ENCODE data around the gene SUSD5. TPM values are rescaled to one million over a fixed set of nuclear protein-coding genes. Genes with fewer than 3 reads are reported as not detected.
"Not testable (repeated sequence)": the region's sequence is repeated elsewhere in the genome, so short reads cannot be mapped to it uniquely, and the experiment has no call there.

Gene SUSD5
- polyA plus RNA-seq, 1 of the 3 experiments (the other 2 are of a cell fraction) = 1.2 TPM

GRCh38 chr3:33166095-33166494 lies 52.5 kb downstream of the SUSD5 start:
- CTCF ChIA-PET = interaction anchor here (2.4 kb wide), 1 partner anchor 207 kb away, joined by 9 read pairs; no protein-coding TSS in a partner anchor
- 89% methylated on average over 2 of the region's 2 CpGs for WGBS (ENCODE audit: low lambda C conversion rate)

DNA sequence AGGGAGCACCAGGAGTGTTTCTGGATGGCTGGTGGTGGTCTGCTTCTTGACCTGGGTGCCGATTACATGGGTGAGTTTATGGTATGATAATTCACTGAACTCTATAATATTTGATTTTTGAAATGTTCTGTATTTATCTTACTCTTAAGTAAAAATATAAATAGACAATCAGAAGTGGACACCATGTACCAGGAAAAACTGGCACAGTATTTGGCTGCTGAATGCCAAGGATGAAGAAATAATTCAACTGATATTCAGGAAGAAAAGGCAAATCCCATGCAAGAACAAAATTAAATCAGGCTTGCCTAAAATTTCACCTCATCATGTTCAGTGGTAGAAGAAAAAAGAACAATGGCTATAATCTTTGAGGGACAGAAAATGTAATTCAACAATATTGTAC lies 53.2 kb downstream of the SUSD5 start:
- no peaks in the 10 kb centered on the region for H3K9me3 ChIP-seq
- no peak overlapping the region for H3K27ac ChIP-seq (ENCODE audit: low read depth in 2 of 2, low read length in 1 of 2)
- H3K4me1 ChIP-seq (ENCODE audit: control insufficient read depth in 1 of 2, insufficient read depth in 2 of 2, low read depth in 1 of 2, low read length in 1 of 2) = no peaks in the 10 kb centered on the region
- CTCF ChIA-PET = no interaction called here
- H3K36me3 ChIP-seq (replicated peaks in 1 of 2; ENCODE audit: control insufficient read depth in 1 of 2, insufficient read depth in 2 of 2, low read length in 1 of 2) = no peaks in the 10 kb centered on the region
- H3K4me3 ChIP-seq (ENCODE audit: low read depth in 2 of 2, low read length in 1 of 2) = no peak overlapping the region
- no peaks in the 10 kb centered on the region for H3K9me2 ChIP-seq
- H3K9ac ChIP-seq = no peak overlapping the region
- no peak for TF ChIP-seq NRF1 (IDR thresholded peaks at IDR 0.05; ENCODE audit: low read depth, low read length)
- TF ChIP-seq USF2 (IDR thresholded peaks at IDR 0.05; ENCODE audit: borderline replicate concordance, low read depth, low read length) = no peak
- TF ChIP-seq, protein P1, sequence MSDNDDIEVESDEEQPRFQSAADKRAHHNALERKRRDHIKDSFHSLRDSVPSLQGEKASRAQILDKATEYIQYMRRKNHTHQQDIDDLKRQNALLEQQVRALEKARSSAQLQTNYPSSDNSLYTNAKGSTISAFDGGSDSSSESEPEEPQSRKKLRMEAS (IDR thresholded peaks at IDR 0.05; ENCODE audit: low read depth) = no peak
- TF ChIP-seq EZH2phosphoT487 (IDR thresholded peaks at IDR 0.05; ENCODE audit: borderline replicate concordance, low read depth) = no peak
- TF ChIP-seq TAF1 (IDR thresholded peaks at IDR 0.05; ENCODE audit: borderline replicate concordance, low read depth, low read length) = no peak
- no peak for TF ChIP-seq SIN3A (IDR thresholded peaks at IDR 0.05; ENCODE audit: borderline replicate concordance, low read depth, low read length)
- H2AFZ ChIP-seq (ENCODE audit: low read depth) = no peak overlapping the region
- 30% methylated on average over 1 of the region's 1 CpG for WGBS (ENCODE audit: low lambda C conversion rate)
- no peak overlapping the region for H3K4me2 ChIP-seq
- H3K79me2 ChIP-seq (ENCODE audit: insufficient read depth) = no peaks in the 10 kb centered on the region
- no peak for DNase-seq
- H4K20me1 ChIP-seq (ENCODE audit: insufficient read depth) = no peaks in the 10 kb centered on the region
- H3K27me3 ChIP-seq (ENCODE audit: insufficient read depth) = no peaks in the 10 kb centered on the region
- POLR2A ChIA-PET = no interaction called here
- H3F3A ChIP-seq (replicated peaks; ENCODE audit: insufficient read depth) = no peaks in the 10 kb centered on the region

More at GRCh38 chr3:33166095-33166494, 52.5 kb downstream of the SUSD5 start:
- Histone ChIP-seq H3K36me3 (replicated peaks in 1 of 2; ENCODE audit: control insufficient read depth in 1 of 2, insufficient read depth in 2 of 2, low read length in 1 of 2) (no peaks in the 10 kb centered on the region), H3K9me3 (no peaks in the 10 kb centered on the region), H3K9ac (no peak overlapping the region), H3K4me1 (ENCODE audit: control insufficient read depth in 1 of 2, insufficient read depth in 2 of 2, low read depth in 1 of 2, low read length in 1 of 2) (no peaks in the 10 kb centered on the region), H3K79me2 (ENCODE audit: insufficient read depth) (no peaks in the 10 kb centered on the region), H3K27ac (ENCODE audit: low read depth in 2 of 2, low read length in 1 of 2) (no peak overlapping the region), H3K4me2 (no peak overlapping the region), H2AFZ (ENCODE audit: low read depth) (no peak overlapping the region), H3F3A (replicated peaks; ENCODE audit: insufficient read depth) (no peaks in the 10 kb centered on the region), H4K20me1 (ENCODE audit: insufficient read depth) (no peaks in the 10 kb centered on the region), H3K4me3 (ENCODE audit: low read depth in 2 of 2, low read length in 1 of 2) (no peak overlapping the region), H3K9me2 (no peaks in the 10 kb centered on the region), H3K27me3 (ENCODE audit: insufficient read depth) (no peaks in the 10 kb centered on the region)
- no peak for TF ChIP-seq PBX3 (IDR thresholded peaks at IDR 0.05)
- DNase-seq = no peak
- POLR2A ChIA-PET = no interaction called here

- H3K36me3 ChIP-seq (replicated peaks in 1 of 2; ENCODE audit: control insufficient read depth in 1 of 2, insufficient read depth in 2 of 2, low read length in 1 of 2); H3K9ac ChIP-seq; H3K27ac ChIP-seq (ENCODE audit: low read depth in 2 of 2, low read length in 1 of 2); H4K20me1 ChIP-seq (ENCODE audit: insufficient read depth); H3F3A ChIP-seq (replicated peaks; ENCODE audit: insufficient read depth); H3K4me3 ChIP-seq (ENCODE audit: low read depth in 2 of 2, low read length in 1 of 2); DNase-seq; H3K27me3 ChIP-seq (ENCODE audit: insufficient read depth); POLR2A ChIA-PET; H2AFZ ChIP-seq (ENCODE audit: low read depth); H3K4me2 ChIP-seq; H3K9me3 ChIP-seq; H3K4me1 ChIP-seq (ENCODE audit: control insufficient read depth in 1 of 2, insufficient read depth in 2 of 2, low read depth in 1 of 2, low read length in 1 of 2); H3K9me2 ChIP-seq; CTCF ChIA-PET; H3K79me2 ChIP-seq (ENCODE audit: insufficient read depth): not testable (repeated sequence)
- WGBS (ENCODE audit: low lambda C conversion rate) = 62% methylated on average over 5 of the region's 5 CpGs
These were observed 56.0 kb downstream of the SUSD5 start for GRCh38 chr3:33162621-33163020.

Data from SK-N-SH (cell line).